COLO829 (cell line): ENCODE results near the gene GMPR.

ENCODE experiments used
- DNase-seq: peaks from one replicate; pipeline ENCODE4 v3.0.0; 2012; ENCODE audit warnings: low spot score

The GMPR gene

DNA sequence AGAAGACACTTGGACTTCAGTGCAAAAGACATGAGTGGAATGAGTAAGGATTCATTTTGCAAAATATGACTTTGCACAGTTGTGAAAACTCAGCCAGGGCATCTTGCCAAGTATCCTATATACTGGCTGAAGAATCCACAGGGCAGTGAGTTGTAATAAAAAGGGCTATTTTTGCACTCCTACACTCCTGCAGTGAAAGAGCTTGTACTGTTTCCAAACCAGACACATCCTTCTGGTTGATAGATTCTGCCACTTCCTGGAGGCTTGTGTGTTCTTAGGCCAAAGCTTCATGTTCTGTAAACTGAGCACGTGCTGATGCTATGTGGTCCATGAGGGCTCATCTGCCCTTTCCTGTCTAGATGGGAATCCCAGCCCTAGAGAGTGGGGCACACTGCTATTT is 34.9 kb downstream of the GMPR start:
- DNase-seq: peak; percentile 61

DNA sequence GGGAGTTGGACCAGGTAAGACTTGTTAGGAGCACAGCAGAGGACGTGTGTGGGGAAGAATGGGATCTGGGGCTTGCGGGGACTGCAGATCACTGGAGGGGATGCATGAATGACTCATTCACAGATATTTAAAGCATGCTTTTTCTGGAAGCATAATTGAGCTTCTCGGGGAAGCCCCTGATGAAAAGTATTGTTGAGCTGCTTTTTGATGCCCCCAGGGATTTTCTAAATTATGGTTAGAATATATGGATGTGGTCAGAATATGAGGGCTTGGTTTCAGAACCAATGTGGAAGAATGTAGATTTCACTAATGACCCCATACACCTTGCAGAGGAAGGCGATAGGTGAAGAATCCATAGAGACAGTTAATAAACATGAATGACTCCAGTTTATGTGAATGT is 36.1 kb downstream of the GMPR start:
- no peak for DNase-seq

DNA sequence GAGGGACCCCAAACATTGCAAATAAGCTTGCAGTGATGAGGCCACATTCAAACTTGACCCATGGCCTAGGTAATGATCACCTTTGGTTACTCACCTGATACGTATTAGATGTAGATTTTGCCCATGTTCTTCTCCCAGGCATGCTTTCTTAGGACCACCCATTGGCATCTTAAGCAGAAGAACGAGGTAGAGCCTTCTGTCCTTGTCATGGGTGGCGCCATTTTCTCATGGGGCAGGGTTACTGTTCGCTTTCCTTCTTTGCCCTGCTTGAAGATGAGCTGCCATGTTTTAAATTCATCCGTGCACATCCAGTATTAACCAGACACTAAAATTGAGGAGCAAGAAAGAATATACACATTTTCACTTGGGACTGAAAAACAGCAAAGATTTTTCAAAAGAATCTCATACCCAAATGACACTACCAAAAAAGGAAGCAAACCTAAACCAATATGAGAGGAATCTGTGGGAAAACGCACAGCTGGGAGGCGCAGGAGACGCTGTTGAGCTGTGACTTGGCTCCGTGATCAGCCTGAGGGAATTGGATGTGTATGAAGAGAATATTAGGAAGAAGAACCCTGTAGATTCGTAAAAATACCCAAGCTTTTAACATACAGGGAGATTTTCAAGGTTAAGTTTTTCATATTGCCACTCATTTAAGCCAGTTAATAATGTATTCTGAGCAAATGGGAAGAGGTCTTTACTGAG is 36.6 kb downstream of the GMPR start:
- no peak for DNase-seq

DNA sequence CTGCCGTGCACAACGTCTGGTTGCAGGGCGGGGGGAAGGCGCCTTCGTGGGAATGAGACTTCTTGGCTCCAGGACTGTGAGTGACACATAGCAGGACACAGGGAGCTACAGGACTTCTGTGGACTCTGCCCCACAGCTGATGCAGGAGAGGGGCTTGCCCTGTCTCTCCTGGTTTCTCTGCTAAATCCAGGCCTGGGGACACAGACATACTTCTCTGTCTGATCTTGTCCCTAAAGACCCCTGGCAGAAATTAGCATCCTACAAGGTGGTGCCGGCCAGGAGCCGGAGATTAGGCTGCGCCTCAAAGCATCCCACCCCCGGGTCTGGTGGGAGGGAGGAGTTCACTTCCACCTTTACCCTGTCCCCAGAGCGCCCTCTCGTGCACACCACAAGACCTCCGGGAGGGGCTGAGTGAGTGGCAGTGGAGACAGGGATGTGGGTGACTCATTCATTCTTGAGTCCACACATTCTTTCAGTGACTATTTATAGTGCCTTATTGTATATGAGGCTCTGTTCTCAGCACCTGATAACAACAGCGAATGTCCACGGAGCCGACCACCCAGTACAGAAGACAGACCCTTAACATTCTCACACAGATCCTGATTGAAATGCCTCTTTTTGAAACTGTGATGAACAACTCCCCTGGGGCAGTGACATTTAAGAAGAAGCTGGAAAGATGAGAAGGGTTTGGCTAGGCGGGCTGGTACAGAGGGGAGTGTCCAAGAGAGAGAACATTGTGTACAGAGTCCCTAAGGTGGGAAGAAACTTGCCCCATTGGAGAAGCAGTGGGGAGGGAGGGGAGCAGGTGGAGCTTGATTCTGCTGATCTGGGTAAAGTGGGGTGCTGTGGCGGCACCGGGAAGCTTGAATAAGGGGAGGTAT is 39.0 kb downstream of the GMPR start:
- DNase-seq: peak; percentile 92

DNA sequence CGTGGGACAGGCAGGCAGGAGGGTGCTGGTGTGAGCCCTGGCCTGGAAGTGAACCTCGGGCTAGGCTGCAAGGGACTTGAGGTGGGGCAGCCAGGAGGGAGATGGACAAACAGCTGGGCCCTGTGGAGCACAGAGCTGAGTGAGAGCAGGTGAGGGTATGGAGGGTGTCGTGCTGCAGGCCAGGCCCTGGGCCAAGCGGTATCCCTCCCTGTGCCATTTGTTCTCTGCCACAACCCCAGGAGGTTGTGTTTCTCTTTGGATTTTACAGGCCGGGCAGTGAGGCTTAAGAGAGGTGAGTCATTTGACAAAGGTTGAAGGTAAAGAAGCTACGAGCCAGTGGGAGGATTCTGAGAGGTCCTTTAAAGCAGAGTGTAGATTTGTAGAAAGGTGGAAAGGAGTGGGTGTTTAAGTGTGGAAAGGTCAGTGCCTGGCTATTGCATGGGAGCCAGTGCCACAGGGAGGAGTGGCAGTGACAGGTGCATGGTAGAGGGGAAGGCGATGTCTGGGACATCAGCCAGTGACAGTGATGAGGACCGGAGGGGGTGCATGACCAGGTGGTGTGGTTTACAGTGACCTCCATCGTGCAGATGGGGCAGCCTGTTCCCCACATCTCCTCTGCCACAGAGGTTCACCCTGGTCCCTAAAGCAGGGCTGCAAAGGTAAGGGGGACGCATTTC is 39.8 kb downstream of the GMPR start:
- no peak for DNase-seq

DNA sequence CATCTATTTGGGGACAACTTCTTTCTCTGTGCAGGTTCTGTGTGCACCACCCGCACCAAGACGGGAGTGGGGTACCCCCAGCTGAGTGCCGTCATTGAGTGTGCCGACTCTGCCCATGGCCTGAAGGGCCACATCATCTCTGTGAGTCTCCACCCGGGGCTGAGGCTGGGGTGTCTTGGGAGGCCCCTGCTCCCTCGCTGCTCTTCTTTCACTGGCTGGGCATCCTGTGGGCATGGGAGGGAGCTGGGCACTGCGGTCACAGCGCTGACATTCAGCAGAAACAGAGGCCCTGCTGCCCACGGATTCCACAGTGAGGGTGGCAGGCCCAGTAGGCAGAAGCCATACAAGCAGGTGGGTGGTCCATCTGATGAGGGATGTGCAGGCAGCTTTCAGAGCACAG is 40.4 kb downstream of the GMPR start:
- DNase-seq: no peak

DNA sequence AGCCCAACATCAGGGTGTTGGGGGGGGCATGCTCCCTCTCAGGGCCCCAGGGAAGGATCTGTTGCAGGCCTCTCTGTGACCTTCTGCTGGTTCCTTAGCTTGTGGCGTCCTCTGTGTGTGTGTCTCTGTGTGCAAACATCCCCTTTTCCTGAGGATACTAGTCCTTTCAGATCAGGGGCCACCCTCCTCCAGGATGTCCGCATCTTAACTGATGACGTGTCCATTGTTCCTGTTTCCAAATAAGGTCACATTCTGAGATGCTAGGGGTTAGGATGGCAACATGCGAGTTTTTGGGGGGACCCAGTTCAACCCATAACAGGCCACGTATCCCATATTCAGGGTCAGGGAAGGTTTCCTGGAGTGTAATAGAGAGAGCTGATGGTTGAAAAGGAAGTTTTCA is 40.9 kb downstream of the GMPR start:
- DNase-seq: no peak

DNA sequence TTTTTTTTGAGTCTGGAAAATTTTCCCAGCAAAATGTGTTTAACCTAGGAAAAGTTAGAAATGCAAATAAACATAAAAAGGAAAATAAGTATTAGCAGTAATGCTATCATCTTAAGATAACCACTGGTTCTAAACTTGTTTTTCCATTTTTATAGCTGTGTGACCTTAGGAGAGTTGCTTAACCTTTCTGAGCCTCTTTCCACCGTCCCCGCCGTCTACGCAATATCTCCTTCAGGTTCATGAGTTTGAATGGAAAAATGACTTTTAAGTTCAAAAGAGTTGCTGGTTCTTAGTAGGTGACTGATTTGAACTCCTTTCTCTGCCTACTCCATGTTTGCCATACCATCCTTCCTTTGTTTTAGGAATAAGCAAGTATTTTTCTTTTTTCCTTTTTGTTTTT is 44.0 kb downstream of the GMPR start:
- DNase-seq: no peak

DNA sequence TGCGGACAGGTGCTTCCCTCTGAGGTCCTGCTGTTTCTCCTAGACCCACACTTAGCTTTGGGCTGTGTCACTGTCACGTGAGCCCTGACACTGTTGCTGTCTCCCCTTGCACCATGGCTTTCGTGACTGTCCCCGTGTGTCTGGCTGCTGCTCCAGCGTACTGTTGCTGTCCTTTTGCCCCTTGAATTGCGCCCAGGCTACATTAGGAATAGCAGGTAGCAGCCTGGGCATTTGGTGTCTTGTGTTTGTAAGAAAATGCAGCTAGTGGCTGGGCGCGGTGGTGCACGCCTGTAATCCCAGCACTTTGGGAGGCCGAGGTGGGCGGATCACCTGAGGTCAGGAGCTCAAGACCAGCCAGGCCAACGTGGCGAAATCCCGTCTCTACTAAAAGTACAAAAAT is 46.1 kb downstream of the GMPR start:
- no peak for DNase-seq

DNA sequence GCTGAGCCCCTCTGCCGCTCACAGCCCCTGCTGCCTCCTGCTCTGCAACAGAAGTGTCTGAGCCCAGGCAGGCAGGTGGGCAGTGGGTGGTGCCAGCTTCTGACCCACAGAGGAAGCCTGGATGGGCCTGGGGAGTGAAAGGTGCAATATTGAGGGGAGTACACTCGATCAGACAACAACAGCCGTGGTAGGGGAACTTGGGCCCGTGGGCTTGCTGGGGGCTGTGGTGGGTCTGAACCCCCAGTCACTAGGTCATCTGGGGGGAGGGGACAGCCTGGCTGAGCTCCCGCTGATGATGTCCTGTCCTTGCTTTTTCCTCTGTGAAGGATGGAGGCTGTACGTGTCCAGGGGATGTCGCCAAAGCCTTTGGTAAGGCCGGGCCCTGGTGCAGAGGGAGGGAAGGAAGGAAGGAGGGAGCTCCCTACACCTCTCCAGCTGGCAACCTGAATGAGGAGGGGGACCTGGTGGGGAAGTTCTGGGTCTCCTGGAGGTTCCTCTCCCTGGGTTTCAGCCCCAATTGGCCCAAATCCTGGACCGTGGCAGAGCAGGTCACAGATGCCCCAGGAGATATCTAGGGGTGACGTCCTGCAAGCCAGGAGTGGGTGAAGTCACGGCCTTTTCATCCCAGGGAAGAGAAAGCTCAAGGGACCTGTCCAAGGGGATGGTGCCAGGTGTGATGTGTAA is 47.2 kb downstream of the GMPR start:
- no peak for DNase-seq

DNA sequence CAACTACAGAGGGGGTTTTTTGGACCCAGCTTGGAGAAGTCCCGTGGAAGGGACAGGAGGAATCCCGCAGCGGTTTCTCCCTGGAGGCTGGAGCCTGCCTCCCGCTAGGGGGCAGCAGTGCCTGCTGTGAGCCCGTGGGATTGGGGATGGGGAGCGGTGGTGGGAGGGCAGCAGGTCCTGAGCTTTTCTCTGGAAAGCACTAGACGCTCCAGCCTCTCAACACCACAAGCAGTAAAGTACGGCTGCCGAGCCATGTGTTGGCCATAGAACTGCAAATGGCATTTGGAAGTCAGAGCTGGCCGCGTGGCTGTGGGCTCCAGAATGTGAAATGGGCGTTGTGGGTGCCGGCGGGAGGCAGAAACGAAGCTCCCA is 47.8 kb downstream of the GMPR start:
- no peak for DNase-seq

DNA sequence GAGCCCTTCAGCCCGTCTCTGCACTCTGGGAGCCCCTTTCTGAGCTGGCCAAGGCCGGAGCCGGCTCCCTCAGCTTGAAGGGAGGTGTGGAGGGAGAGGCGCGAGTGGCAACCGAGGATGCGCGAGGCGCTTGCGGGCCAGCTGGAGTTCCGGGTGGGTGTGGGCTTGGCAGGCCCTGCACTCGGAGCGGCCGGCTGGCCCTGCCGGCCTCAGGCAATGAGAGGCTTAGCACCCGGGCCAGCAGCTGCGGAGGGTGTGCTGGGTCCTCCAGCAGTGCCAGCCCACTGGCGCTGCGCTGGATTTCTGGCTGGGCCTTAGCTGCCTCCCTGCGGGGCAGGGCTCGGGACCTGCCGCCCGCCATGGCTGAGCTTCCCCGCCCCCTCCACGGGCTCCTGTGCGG is 49.8 kb downstream of the GMPR start:
- DNase-seq: no peak

DNA sequence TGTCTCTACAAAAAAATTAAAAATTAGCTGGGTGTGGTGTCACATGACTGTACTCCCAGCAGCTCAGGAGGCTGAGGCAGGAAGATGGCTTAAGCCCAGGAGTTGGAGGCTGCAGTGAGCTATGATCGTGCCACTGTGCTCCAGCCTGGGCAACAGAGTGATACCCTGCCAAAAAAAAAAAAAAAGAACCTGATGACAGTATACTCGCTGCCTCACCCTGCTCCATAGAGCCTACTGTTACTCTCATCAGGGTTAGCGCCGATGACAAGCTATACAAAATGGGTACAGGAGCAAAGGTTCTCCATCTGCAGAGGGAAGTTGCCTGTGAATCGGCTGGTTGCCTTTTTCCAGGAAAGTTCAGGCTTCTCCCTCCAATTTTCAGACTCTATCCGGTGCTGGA is 53.4 kb downstream of the GMPR start:
- no peak for DNase-seq

DNA sequence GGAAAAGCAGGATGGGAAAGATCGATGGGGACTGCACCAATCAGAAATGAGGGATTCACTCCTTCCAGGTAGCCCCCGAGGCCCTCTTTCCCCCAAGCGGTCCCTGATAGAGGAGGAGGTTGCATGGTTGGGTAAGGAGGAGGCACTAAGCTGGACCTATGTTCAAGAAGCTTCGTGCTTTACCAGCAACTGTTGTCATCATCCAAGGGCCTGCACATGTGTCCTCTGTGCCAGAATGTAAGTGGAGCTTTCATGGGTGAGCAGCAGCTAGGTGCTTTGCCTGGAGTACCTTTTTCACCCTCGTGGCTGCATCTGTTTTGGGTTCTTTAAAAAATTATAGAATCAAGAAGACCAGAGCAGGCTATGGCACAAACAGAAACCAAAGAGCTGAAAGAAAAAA is 54.0 kb downstream of the GMPR start:
- DNase-seq: no peak

DNA sequence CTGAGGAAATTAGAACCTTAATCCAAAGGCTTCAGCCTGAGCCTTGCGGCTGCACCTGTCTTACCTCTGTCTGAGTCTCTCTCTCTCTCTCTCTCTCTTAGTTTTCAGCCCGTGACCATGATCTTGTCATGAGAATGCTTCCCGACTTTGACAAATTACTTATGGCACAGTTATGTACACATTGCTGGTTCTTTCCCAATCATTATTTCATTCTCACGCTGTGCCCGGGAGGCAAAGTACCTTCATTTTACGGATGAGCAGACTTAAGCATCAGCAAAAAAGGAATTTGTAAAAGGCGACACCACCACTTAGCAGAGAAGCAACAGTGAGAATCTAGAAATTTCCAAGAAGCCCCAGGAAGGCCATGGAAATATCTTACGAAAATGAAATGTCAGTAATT is 54.6 kb downstream of the GMPR start:
- DNase-seq: no peak

DNA sequence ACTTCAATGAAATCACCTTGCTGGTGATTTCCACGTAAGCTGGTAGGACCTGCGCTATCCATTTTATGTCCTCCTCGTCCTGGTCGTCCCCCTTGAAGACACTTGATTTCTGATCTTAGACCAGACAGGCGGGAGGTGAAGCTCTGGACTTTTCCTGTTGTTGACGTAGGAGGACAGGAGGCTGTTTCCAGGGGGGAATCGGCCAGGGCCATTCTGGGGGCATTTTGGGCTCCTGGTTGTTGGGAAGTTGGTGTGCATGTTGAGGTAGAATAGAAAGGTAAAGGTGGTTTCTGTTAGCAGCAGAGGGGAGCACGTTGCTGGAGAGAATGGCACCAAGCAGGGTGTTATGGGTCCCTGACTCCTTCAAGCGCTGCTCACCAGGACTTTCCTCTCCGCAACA is 56.0 kb downstream of the GMPR start:
- no peak for DNase-seq

DNA sequence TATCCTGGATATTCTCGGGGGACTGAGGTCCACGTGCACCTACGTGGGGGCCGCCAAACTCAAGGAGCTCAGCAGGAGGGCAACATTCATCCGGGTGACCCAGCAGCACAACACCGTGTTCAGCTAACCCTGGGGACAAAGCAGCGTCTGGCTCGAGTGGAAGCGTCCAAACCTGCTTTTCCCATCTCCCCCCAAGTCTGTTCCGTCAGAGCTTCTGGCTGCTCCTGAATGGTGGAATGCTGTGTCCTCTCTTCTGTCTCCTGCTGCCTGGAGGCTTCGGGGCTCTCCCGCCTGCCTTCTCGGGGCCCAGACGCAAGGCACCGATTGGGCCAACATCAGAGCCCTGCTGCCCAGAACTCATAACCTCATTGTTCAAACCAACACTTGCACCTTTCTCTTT is 56.7 kb downstream of the GMPR start:
- no peak for DNase-seq

DNA sequence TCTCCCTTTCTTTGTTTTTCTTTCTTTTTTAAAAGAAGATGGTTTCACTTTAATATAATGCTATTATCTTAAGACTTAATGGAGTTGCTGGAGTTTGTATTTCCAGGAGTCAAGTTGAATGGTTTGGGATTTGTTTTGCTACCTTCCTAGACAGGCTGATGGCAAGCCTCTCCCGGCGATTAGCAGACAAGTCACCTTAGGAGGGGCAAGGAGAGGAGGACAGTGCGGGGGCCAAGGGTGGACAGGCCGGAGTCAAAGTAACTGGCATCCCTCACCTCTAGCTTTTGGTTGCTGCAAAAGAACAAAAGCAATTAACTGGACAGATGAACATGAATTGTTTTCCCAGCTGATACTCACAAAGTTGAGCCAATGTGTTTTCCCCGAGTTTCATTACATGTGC is 57.1 kb downstream of the GMPR start:
- DNase-seq: no peak

DNA sequence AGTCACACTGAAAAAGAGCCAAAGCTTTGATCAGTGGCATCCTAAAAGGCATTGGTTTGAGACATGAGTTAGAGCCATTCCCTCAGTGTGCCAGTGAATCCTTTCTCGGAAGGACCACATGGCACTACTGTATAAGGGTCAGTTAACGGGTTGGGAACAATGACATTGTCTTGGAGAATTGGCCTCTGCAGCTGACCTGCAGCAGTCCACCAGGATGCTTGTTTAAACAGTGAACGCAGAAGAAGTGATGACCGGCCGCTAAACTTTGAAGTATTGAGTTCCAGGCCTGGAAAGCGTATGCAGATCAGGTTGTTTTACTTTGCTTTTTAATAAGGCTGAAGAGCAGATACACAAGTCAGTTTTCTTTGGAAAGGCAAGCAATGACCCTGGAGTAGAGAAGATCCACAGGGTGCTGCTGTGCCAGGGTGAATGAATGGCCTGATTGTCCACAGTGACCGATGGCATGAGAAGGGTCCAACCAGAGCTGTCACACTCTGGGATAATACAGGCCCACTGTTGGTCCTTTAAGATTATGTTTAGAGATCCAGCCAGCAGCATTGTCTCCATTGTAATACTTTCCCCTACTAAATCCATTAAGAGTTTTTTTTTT is 57.8 kb downstream of the GMPR start:
- DNase-seq: no peak

DNA sequence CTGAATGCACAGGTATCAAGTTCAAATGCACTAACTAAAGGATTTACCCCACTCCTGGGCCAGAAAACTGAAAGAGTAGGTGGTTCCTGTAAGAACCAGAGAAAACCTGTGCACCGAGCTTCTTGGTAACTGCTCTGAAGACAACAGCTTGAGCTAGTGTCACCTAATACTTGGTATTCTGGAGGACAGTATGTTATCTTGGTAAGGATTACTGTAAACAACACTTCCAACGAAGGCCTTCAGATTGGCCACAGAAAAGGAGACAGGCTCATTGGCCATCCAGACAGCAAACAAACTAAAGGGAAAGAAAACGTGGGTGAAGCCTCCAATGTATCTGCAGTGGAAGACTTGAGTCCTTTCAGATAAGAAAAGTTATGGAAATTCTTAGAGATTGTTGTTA is 61.5 kb downstream of the GMPR start:
- no peak for DNase-seq

DNA sequence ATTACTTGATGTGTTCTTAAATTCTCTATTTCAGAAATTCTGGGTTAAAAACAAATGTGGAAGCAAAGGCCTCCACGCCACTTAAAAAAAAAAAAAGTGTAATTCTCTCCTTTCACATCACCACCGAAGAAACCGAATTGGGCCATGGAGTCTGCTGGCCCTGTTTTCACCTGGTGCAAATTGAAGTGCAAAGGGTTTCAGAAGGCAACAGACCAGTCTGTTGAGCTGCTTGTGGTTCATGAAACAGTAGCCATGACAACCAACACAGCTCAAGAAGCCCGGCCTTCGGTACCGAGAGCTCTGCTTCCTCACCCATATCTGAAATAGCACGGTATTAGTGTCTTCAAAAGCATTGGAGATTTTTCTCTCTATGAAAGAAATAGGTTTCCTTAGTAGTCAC is 63.1 kb downstream of the GMPR start:
- no peak for DNase-seq
